HEK293T (cell line): ENCODE data around the gene NEK6.

Experiments used
- CTCF ChIA-PET: fragments of 350-600 bp; formaldehyde crosslinking; extraction: SDS; loops from one replicate; lab custom pipeline; 2021; ENCODE audit warnings: antibody characterized with exemption, inconsistent platforms; lab: Yijun Ruan, JAX
- POLR2A ChIA-PET: fragments of 350-600 bp; formaldehyde crosslinking; extraction: SDS; loops from one replicate; lab custom pipeline; 2020; ENCODE audit warnings: antibody characterized with exemption, inconsistent platforms; lab: Yijun Ruan, JAX
- DNase-seq: peaks from one replicate; pipeline ENCODE4 v3.0.0; 2012; ENCODE audit warnings: mixed read lengths; ENCODE audit errors: extremely low spot score
- ARNT ChIP-seq: fragments of 450-650 bp; IDR thresholded peaks from 2 replicates; pipeline ENCODE4 v1.6.1; 2017; ENCODE audit warnings: mild to moderate bottlenecking
- BHLHE40 ChIP-seq: fragments of 450-650 bp; IDR thresholded peaks from 2 replicates; pipeline ENCODE4 v1.6.1; 2016; ENCODE audit warnings: mild to moderate bottlenecking, moderate library complexity, borderline replicate concordance
- CTBP1 ChIP-seq: fragments of 450-650 bp; IDR thresholded peaks from 2 replicates; pipeline ENCODE4 v1.6.1; 2016; ENCODE audit warnings: borderline replicate concordance
- ELF4 ChIP-seq: fragments of 450-650 bp; IDR thresholded peaks from 2 replicates; pipeline ENCODE4 v1.6.1; 2017; ENCODE audit warnings: antibody characterized with exemption
- FOXA1 ChIP-seq: fragments of 450-650 bp; IDR thresholded peaks from 2 replicates; pipeline ENCODE4 v1.6.1; 2016; ENCODE audit warnings: mild to moderate bottlenecking
- FOXK2 ChIP-seq: fragments of 450-650 bp; IDR thresholded peaks from 2 replicates; pipeline ENCODE4 v1.6.1; 2016; ENCODE audit warnings: mild to moderate bottlenecking
- FOXM1 ChIP-seq: fragments of 450-650 bp; IDR thresholded peaks from 2 replicates; pipeline ENCODE4 v1.6.1; 2017; ENCODE audit warnings: mild to moderate bottlenecking, borderline replicate concordance
- HDGF ChIP-seq: fragments of 450-650 bp; IDR thresholded peaks from 2 replicates; pipeline ENCODE4 v1.6.1; 2017; ENCODE audit warnings: antibody characterized with exemption, borderline replicate concordance
- L3MBTL2 ChIP-seq: fragments of 450-650 bp; conservative IDR thresholded peaks from 2 replicates; pipeline ENCODE4 v1.6.1; 2016; ENCODE audit warnings: mild to moderate bottlenecking
- LEF1 ChIP-seq: fragments of 450-650 bp; IDR thresholded peaks from 2 replicates; pipeline ENCODE4 v1.6.1; 2017; ENCODE audit warnings: mild to moderate bottlenecking, borderline replicate concordance
- NFRKB ChIP-seq: fragments of 450-650 bp; IDR thresholded peaks from 2 replicates; pipeline ENCODE4 v1.6.1; 2016; ENCODE audit warnings: mild to moderate bottlenecking, moderate library complexity
- PKNOX1 ChIP-seq: fragments of 450-650 bp; IDR thresholded peaks from 2 replicates; pipeline ENCODE4 v1.6.1; 2016
- SP1 ChIP-seq: fragments of 450-650 bp; IDR thresholded peaks from 2 replicates; pipeline ENCODE4 v1.6.1; 2017
- SUZ12 ChIP-seq: fragments of 450-650 bp; IDR thresholded peaks from 2 replicates; pipeline ENCODE4 v1.6.1; 2016; ENCODE audit warnings: mild to moderate bottlenecking
- TARDBP ChIP-seq: fragments of 450-650 bp; IDR thresholded peaks from 2 replicates; pipeline ENCODE4 v1.6.1; 2016
- ZNF384 ChIP-seq: fragments of 450-650 bp; IDR thresholded peaks from 2 replicates; pipeline ENCODE4 v1.6.1; 2016

NEK6 gene

GRCh38 chr9:124216474-124217176 lies 41.1 kb upstream of the NEK6 start:
- ChIA-PET CTCF (no interaction called here), POLR2A (interaction anchor here (1.0 kb wide), 1 partner anchor 10 kb away, joined by 3 read pairs; no protein-coding TSS in a partner anchor)
- TF ChIP-seq FOXK2 (no peak), LEF1 (no peak), BHLHE40 (no peak), HDGF (no peak), FOXA1 (no peak)
- no peak for DNase-seq

DNA sequence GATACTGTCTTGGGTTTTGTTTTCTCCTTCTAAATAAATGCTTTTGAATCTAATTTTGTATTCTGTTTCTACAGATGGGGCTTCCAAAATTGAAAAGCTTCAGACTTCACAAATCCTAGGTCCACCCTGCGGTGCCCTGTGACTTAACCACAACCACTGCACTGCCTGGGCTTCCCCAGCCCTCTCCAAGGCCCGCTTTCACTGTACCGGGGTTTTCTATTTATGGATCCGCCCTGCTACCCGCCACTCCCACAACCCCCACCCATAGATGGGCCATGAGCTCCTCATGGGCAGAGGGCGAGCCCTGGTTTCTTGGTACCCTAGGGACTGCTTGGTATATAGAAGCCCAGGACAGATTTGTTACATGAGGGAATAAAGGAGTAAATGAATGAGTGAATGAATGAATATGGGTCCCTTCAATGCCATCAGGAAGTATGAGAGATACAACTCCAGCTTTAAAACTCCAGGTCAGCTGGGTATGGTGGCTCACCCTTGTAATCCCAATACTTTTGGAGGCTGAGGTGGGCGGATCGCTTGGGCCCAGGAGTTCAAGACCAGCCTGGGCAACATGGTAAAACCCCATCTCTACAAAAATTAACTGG lies 39.8 kb upstream of the NEK6 start:
- ChIA-PET POLR2A (interaction anchor here (0.5 to 1.0 kb wide), 2 partner anchors 8 to 177 kb away, joined by 3 to 5 read pairs; no protein-coding TSS in a partner anchor), CTCF (no interaction called here)
- TF ChIP-seq CTBP1 (no peak), LEF1 (no peak), TARDBP (no peak), FOXA1 (no peak), FOXM1 (no peak), ARNT (no peak), ZNF384 (no peak), SUZ12 (no peak), NFRKB (no peak)
- DNase-seq: no peak

DNA sequence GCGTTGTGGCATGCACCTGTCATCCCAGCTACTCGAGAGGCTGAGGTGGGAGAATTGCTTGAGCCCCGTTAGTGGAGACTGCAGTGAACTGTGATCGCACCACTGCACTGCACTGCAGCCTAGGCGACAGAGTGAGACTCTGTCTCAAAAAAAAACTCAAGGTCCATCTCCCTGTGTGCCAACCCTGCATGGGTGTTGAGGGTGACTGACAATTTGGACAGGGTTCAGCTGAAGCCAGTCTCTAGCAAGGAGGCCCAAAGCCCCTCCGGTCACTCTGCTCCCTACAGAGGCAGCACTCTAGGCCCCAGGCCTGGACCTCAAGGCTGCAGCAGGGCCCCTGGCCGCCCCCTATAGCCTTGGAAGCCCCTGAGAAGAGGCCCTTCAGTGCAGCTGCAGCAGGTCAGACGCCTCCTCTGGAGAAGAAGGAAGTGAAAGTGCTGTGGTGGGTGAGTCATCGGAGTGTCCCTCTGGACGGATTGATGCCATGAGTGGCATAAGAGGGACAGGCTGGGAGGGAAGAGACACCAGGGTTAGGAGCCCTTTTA lies 39.2 kb upstream of the NEK6 start:
- DNase-seq: no peak
- ChIA-PET CTCF (no interaction called here), POLR2A (no interaction called here)
- TF ChIP-seq L3MBTL2 (no peak), TARDBP (no peak), LEF1 (no peak)

GRCh38 chr9:124218987-124219461 lies 38.7 kb upstream of the NEK6 start:
- no peak for TF ChIP-seq NFRKB
- TF ChIP-seq ARNT: no peak
- TF ChIP-seq BHLHE40: no peak
- TF ChIP-seq FOXM1: no peak
- TF ChIP-seq L3MBTL2: no peak
- TF ChIP-seq LEF1: no peak
- no peak for TF ChIP-seq ZNF384
- TF ChIP-seq ELF4: no peak
- no peak for TF ChIP-seq SUZ12
- TF ChIP-seq CTBP1: no peak
- no peak for TF ChIP-seq TARDBP
- no peak for DNase-seq
- CTCF ChIA-PET: no interaction called here
- POLR2A ChIA-PET: no interaction called here

- TF ChIP-seq ELF4 (no peak), CTBP1 (no peak), TARDBP (no peak), NFRKB (no peak), ZNF384 (no peak), L3MBTL2 (no peak), HDGF (no peak), BHLHE40 (no peak), LEF1 (no peak)
- no peak for DNase-seq
- POLR2A ChIA-PET: no interaction called here
- CTCF ChIA-PET: no interaction called here
Observed at GRCh38 chr9:124220946-124221451, 36.8 kb upstream of the NEK6 start.

DNA sequence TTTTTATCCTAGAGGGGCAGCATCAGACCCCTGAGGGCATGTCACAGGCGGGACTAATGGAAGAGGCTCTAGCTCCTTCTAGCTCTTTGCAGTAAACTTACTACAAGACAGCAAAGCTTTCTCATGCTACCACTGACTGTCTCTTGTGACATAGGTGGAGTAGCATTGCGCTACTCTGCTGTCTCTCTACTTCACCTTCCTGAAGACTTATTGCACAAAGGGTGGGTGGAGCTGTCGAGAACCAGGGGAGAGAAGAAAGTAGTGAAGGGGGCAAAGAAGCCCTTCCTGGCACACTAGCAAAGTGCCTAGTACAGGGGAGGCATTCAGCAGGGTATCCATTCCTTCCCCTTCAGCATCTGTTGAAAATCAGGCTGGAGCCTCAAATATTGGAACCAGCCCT lies 36.1 kb upstream of the NEK6 start:
- TF ChIP-seq TARDBP (no peak), ARNT (no peak), HDGF (no peak), NFRKB (no peak), SUZ12 (no peak)
- ChIA-PET POLR2A (no interaction called here), CTCF (no interaction called here)
- no peak for DNase-seq

- CTCF ChIA-PET: interaction anchor here (0.5 kb wide), 1 partner anchor 95 kb away, joined by 3 read pairs; no protein-coding TSS in a partner anchor
- POLR2A ChIA-PET: no interaction called here
- no peak for DNase-seq
- no peak for TF ChIP-seq HDGF
- TF ChIP-seq ARNT: no peak
- no peak for TF ChIP-seq SP1
- TF ChIP-seq ZNF384: no peak
Observed at GRCh38 chr9:124222109-124222508, 35.6 kb upstream of the NEK6 start.

DNA sequence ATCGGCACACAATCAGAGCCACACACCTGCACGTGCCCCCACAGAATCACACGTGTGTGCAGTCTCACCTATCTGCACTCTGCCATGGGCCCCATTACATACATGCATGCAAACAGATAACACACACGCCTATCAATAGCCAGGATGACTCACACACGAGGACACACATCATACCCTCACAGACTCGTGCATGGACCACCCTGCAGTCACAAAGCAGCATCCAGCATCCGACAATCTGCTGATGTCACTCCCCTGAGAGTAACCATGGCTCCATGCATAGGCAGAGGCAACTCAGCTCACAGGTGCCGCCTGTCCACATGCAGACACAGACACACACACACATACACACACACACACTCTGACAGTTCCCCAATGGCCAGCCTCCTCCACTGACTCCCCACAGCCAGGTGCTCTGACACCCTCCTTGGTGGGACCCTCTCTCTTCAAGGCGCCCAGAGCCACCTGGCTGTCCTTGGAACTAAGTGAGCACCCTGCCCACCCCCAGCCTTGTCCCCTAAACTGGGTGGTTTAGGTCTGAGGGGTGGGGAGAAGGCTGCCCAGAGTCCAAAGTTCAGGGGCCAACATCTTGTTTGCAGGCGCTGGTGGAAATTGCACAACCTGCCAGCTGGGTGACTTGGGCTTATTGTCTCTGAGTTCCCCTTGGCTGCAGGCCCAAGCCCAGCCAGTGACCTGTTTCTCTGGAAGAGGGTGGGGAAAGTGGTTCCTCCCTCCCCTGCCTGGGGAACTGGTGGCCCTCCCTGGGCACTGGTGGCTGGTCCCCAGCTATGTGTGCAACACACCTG lies 34.6 kb upstream of the NEK6 start:
- no peak for TF ChIP-seq PKNOX1
- no peak for TF ChIP-seq CTBP1
- TF ChIP-seq TARDBP: no peak
- TF ChIP-seq LEF1: no peak
- TF ChIP-seq FOXK2: no peak
- no peak for TF ChIP-seq FOXA1
- no peak for TF ChIP-seq ARNT
- TF ChIP-seq HDGF: no peak
- TF ChIP-seq NFRKB: no peak
- no peak for TF ChIP-seq FOXM1
- no peak for TF ChIP-seq ZNF384
- TF ChIP-seq L3MBTL2: no peak
- TF ChIP-seq SUZ12: no peak
- no peak for TF ChIP-seq SP1
- no peak for TF ChIP-seq BHLHE40
- TF ChIP-seq ELF4: no peak
- DNase-seq: no peak
- CTCF ChIA-PET: no interaction called here
- POLR2A ChIA-PET: no interaction called here
